GM18907 (cell line): ENCODE results near the gene IRS2.

Experiments used
- ATAC-seq: cut with Tn5 transposase; IDR thresholded peaks from one replicate; pipeline ENCODE4 v1.9.1; 2021; ENCODE audit warnings: mild to moderate bottlenecking, moderate library complexity; ENCODE audit not compliant: unreplicated experiment

Gene IRS2

DNA sequence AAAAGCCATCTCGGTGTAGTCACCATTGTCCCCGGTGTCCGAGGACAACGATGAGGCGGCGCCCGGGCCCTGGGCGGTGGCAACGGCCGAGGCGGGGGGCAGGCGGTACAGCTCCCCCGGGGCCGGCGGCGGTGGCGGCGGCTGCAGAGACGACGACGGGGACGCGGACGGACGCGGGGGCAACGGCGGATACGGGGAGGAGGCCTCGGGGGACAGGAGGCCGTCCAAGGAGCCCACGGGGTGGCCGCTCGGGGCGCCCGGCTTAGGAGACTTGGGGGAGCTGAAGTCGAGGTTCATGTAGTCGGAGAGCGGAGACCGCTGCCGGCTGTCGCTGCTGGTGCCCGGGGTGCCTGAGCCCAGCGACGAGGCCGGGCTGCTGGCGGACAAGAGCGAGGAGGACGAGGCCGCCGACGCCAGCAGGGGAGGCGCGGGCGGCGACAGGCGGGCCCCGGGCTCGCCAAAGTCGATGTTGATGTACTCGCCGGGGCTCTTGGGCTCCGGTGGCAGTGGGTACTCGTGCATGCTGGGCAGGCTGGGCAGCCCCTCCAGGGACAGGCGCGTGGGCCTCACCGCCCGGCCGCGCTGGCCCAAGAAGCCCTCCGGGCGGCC is 3.5 kb downstream of the IRS2 start:
- no peak for ATAC-seq

DNA sequence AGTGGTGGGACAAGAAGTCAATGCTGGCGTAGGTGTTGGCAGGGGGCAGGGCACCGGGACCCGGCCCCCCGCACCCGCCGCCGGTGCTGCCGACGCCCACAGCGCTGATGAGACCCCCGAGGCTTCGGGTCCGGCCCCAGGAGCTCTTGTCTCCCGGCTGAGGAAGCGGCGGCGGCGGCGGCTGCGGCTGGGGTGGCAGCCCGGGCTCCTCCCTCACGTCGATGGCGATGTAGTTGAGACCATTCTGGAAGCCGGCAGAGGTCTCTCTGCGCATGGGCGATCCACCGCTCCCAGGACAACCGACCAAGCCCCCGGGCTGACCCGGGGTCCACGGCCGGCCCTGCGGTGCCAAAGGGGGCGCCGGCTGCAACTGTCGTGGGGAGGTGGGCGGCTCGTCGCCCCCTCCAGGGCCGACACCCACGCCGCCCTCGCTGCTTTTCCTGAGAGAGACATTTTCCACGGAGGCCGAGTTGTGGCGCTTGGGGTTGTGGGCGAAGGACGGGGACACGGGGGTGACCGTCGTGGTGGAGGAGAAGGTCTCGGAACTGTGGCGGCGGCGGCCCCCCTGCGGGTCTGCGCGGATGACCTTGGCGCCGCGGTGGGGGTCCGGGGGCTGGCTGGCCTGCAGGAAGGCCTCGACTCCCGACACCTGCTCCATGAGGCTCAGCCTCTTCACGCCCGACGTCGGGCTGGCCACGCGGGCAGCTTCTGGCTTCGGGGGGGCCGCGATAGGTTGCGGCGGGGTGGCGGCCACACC is 4.1 kb downstream of the IRS2 start:
- ATAC-seq = no peak

DNA sequence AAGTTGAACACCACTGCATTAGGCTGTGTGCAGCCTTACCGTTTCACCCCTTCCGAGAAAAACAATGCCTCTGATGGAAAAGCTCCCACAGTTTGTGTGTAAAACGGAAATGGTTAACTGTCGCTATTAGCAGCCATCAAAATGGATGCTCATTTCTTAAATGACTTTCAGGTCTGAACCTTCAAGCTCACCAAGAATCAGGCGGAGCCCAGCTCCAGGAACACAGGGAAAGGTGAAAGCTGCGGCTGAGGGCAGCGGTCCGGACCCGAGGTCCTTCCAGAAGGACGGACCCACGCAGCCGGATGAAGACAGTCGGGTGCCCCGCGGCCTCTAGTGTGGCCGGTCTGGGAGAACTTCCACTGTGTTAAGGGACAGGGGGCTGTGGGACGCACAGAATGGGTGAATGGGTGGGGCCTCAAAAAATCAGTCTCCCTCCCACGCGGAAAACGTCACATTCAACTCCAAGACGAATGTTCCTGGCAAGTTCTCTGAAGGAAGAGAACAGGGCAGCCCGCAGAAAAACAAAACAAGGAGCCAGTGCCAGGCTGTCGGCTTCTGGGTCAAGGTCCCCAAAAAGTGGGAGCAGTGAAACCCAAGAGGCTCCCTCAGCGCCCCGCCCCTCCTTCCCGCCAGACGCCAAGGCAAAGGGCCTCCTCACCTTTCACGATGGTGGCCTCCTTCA is 4.9 kb downstream of the IRS2 start:
- no peak for ATAC-seq

DNA sequence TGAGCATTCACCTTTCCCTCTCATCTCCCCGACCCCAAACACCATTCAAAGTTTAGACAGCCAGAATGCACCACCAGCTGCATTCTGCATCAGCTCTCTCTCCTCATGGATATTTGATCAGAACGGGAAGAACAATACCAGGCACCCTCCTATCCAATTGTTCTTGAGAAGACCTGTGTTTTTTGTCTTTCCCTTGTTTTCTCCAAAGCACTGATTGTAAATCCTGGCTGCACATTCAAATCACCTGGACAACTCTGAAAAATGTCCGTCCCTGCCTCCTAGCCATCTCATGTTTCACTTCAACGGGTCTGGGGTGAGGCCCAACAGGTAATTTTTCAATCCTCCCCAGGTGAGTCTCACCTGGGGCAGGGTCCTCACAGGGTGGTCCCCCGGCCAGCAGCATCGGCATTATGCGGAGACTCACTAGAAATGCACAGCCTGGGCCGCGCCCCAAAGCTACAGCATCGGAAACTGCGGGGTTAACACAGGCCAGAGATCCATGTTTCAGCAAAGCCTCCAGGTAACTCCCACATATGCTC is 5.5 kb downstream of the IRS2 start:
- no peak for ATAC-seq

DNA sequence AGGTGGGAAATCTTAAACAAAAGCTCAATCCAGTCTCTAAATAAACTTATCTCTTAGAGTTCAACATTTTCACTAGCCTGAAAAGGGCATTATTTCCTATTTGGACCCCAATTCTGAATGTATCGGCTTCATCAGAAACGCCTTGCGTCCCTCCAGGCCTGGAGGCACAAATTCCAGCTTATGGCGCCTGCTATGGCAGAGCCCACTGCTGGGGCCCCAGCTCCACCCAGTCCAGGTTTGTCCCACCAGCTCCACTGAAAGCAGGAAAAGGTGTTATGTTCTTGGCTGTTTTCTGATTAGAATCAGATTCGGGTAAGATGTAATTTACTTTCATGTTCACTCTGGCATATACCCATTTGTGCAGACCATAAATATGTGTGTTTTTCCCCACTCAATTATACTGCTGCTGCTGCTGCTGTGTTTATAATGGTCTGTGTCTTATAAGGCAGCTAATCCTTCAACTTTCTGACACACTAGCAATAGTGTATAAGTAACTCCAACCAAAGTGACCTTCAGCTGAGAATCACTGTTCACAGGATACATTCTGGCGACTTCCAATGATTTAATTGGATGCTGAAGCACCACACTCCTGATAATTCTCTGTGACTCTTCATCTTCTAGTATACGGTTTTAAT is 6.4 kb downstream of the IRS2 start:
- no peak for ATAC-seq

DNA sequence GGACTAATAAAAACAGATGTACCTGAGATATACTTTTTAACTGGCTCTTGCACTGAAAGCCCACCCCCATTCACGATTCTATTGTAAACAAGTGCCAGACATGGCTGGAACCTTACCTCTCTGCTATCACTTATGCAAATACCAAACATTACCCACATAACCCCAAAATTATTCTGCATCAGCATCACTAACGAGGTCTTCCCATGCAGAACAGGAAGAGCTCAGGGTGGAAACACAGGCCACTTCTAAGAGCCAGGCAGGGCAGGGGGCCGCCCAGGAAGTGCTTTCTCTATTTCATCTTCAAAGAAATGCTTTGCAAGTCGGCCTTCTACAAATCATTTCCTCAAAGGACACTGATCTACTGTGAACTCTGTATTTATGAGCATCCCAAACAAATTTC is 7.3 kb downstream of the IRS2 start:
- no peak for ATAC-seq

DNA sequence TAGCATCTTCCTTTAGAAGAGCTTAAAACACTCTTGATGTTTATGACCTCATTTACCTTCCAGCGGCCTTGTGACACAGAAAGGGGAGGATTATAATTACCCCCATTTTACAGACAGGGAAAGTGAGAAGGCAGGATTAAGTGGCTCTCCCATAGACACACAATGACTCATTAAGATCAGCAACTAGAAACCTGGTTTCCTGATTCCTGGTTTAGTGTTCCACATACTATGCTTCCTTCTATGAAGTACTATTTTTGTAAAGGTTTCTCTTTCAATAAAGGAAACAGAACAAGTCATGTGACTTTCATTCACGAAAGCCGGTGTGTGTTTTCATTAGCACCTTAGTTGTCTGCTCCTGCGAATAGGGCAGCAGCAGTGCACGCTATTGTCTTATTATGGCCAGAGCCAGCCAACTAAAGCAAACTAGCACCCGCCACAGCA is 8.3 kb downstream of the IRS2 start:
- no peak for ATAC-seq

DNA sequence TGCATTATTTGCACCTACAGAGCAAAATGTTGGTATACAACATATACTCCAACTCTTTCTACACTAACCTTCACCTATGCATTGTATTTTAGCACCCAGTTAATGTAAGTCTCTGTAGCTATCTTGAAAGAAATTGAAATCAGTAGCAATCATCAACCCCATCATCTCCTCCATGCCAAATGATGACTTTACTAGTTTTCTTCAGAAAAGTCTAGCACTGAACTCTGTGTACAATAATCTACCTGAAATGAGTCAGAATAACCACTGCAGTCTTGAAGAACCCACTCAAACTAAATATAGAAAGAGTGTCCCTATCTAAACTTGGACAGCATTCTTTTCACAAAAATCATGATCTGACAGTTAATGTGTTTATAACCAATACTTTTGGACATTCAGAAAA is 9.8 kb downstream of the IRS2 start:
- no peak for ATAC-seq

DNA sequence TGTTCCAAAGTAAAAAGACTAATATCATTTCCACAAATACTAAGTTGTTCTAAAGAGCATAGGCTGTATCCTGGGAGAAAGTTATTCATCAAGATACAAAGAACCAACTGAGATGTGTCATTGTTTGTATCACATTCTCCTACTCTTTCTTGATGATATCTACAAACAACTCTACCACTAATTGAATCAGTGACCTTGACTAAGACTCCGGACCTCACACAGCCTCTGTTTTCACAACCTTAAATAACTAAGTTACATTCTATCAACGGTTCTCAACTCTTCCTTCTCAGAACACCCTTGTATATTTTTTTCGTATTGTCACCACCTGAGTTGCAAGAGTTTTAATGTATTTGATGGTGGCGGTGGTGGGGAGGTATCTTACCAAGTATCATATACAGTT is 12.6 kb downstream of the IRS2 start:
- ATAC-seq = no peak

DNA sequence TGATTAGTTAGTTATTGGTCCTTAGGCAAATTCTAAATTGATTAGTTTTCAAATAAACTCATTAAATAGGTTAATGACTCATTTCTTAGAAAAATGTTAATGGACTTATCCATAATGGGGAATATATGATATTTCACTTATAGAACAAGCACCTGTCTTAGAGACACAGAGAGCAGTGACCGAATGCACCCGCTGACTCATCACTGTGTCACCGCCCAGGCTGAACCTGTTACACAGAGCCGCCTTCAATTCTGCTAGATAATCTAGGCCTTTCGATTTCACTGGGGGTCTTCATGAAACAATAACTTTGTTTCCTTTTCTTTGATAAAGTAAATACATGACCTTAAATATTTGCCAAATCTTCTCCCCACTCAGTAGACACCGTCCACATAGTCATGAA is 13.1 kb downstream of the IRS2 start:
- ATAC-seq = no peak

DNA sequence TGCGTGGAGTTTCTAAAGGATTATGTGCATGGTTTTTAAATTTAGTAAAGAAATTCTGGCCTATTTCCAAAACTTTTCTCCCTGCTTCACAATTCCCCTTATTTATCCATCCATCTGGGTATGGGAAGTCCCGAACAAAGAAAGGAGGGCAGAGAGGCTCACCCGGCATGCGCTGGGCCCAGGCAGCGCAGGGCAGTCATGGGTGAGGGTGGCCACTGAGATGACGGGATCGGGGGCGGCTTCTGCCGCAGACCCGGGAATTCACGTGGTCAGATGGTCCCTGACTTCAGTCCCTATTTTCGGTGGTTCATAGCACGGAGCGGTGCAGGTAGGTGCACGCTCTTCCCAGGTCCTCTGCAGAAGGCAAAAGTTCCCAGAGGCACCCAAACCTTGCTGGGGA is 14.5 kb downstream of the IRS2 start:
- ATAC-seq = no peak

DNA sequence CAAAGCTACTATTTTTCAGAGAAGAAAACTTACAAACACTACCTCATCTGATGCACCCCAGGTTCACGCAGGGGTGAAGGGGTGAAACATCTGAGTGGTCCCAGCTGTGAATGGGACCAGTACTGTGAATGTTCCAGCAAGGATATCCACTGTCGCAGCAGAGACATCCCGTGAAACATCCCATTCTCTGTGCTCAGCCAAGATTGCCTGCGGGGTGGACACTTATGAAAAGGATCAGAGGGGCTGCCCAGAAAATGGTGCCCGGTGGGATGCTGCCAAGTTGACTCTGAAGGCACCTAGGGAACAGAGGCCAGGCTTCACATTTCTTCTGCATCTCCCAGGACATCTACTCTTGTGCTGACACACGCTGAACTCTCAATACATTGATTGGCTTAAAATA is 15.9 kb downstream of the IRS2 start:
- no peak for ATAC-seq

DNA sequence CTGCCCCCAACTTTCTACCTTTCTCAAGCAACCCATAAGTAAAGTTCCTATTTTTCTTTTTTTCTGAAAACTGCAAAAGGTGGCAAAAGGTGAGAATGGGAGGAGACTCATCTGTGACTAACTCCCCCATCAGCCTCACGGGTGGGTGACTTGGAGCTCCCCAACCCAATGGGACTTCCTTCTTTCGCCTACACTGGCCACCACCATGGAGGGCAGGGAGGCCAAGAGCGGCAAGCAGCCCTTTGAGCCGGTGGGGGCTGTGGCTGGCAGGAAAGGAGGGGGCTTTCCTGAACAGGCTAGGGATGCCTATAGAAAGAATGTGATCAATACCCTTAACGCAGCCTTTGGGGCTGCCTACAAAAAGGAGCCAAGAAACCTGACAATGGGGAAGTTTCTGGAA is 16.5 kb downstream of the IRS2 start:
- no peak for ATAC-seq

DNA sequence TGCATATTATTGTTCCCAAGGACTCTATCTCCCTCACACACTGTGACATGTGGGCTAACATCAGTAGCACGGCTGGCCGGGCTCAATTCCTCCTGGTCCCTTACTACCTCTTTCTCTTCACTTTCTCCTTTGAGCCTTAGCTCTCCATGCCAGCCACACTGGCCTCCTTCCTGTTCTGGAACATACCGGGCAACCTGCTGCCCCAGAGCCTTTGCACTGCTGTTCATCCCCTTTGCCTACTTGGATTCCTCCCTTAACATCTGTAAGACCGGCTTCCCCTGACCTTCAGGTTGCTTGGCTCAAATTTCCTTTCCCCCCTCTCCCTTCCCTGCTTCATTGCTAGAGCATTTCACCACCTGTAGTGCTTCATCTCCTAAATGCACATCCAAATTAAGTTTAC is 17.1 kb downstream of the IRS2 start:
- no peak for ATAC-seq

DNA sequence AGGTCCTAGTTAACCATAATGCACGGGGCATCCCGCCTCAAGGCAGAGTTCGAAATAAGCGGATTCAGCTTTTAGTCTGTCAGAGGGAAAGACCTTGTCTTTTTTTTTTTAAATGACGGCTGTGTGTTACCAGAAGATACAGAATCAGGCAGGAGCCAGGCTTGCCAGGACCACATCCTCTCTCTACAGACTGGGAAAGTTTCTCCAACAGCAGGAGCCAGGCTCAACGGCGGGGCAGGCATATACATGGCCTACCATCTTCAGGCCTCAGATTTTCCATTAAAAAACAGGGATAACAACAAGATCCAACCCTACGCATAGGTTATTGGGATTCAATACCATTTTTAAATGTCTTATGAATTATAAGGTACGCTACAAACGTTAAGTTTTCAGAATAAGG is 17.8 kb downstream of the IRS2 start:
- no peak for ATAC-seq

DNA sequence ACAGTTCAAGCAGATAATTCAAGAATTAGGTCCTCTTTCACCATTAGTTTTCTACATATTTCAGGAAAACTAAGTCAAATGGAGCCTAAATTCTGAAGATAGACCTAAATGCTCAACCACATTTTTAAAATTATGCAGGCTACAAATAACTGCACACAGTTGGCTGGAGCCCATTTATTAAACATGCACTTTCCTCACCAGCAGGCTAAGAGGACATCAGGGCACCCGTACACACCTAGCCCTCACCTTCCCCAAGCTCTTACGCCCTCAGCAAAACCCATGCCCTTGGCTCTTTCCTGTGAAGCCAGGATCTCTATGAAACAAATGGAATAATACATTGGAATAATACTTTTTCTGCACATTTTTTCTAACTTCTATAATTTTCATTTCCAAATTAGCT is 18.2 kb downstream of the IRS2 start:
- ATAC-seq = no peak

DNA sequence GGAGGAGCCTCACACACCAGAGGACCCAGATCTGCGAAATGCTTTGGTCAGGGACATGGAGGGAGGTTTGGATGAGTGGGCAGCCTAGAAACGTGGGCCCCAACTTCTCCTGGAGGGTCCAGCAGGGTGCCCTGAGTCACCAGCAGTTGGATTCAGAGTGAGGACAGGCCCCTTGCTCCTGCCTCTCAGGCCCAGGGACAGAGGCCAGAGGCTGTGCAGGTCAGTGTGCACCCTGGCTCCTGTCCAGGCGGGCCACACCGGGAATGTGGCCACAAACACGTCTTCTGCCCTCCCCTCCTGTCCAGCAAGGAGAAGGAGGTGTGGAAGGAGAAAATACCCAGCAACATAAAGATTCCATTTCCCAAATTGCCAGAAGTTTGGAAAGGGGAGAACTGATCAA is 19.4 kb downstream of the IRS2 start:
- no peak for ATAC-seq

DNA sequence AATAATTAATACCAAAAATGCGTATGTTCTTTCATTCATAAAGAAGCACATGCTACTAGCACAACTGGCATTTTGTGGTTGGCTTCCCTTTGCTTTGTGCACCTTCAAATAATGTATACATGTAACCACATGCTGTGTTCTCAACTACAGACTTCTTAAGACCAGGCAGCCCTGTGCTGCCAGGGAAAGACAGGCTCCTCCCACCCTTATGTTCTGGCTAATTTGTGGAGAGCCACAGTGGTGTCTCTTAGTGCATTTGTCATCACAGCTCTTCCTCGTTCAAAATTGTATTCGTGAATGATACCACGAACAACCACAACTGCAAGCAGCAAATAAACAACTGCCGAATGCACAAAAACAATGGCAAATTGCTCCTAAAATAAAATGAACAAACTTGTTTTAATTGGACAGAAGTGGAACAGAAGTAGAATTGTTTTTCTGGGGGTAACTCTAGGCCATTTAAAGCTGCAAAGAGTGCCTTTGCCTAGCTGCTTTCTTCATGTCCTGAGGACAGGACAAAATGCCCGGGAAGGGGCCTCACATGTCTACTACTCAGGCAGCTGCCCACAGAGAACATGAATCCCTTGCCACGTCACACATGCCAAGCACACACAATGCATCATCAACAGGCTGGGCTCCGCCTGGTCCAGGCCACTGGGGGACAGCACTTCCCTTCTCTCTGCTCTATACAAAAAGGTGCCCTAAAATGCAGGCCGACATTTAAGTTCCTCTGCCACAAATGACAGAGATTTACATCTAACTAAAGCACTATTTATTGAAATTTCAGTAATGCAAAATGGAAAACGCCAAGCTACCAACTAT is 21.7 kb downstream of the IRS2 start:
- no peak for ATAC-seq

DNA sequence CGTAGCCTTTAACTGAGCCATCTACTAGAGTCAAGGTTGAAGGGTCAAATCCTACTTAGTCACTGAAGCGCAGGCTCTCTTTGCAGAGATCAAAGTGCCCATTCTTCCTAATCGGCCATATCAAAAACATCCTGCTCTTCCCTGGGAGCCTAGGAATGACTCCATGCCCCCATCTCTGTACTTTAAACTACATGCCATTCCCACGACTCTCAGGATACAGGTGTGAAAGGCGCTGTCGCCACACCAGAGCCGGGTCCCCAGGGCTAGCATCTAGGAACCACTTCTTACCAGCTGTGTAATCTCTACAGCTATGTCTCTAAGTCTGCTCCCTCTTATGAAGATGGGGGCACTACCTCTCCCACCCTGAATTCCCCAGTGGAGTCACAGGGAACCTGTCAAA is 22.3 kb downstream of the IRS2 start:
- ATAC-seq = no peak

DNA sequence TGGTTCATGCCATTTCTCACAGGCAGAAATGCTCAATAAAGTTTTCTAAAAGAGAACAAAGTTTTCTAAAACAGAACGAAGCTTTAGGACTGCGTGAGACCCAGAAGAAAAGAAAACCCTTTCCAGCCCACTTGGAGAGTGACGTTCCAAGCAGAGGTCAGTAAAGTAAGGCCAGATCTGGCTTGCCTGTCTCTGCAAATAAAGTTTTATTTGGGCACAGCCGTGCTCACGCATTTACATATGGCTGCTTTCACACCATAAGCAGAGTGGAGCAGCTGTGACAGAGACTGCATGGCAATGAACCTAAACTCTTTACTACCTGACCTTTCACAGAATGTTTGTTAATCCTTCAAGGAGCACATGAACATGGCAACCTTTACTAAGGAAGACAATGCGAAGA is 23.6 kb downstream of the IRS2 start:
- no peak for ATAC-seq

DNA sequence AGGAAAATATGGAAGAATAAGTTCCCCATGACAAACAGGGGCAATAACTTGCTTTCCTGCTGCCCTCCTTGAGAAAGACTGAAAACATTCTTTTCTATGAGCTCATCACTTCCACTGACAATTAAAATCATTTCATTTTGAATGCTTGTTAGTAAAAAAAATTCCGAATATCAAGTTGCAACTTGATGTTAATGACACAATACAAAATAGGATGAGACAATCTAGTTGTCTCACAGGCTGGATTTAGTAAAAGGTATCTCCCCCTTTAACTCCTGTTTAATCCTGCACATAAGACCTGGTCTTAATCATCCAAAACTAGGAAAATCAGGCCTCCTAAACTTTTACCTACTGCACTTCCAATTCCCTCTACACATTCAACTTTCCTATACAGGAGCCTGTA is 24.7 kb downstream of the IRS2 start:
- ATAC-seq = no peak
